GM21515 (cell line): ENCODE measurements around the gene RPRD2.

ENCODE experiments used
- ATAC-seq: cut with Tn5 transposase; IDR thresholded peaks from one replicate; pipeline ENCODE4 v1.9.1; 2021; ENCODE audit not compliant: unreplicated experiment

The RPRD2 gene

GRCh38 chr1:150469291-150469690 is 105.3 kb downstream of the RPRD2 start:
- no peak for ATAC-seq

DNA sequence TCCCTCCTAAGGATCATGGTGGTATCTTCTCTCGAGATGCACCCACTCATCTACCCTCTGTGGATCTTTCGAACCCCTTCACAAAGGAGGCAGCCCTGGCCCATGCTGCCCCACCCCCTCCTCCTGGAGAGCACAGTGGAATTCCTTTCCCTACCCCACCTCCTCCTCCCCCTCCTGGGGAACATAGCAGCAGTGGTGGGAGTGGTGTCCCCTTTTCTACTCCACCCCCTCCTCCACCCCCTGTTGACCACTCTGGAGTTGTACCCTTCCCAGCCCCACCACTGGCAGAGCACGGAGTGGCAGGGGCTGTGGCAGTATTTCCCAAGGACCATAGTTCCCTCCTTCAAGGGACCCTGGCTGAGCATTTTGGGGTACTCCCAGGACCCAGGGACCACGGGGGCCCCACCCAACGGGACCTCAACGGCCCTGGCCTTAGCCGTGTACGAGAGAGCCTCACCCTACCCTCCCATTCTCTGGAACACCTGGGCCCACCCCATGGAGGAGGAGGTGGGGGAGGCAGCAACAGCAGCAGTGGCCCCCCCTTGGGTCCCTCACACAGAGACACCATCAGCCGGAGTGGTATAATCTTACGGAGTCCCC is 108.8 kb downstream of the RPRD2 start:
- ATAC-seq = no peak

GRCh38 chr1:150473659-150474058 is 109.7 kb downstream of the RPRD2 start:
- no peak for ATAC-seq

DNA sequence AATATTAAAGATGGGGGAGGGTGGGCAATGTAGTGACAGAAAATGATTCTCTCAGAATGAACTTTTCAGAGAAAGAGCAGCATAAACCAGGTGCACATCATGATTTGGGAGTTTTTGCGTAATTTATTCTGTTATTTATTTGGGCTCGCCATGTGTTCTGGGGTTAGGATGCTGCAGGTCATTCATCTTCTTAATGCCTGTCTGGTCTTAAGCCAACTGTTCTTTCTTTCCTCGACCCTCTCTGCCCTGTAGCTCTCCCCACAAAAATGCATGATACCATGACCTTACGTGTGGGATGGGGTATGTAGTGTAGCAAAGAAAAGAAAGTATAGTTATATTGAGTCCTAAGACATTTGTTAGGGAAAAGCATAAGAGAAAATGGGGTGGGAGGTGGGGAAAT is 110.9 kb downstream of the RPRD2 start:
- ATAC-seq = no peak

DNA sequence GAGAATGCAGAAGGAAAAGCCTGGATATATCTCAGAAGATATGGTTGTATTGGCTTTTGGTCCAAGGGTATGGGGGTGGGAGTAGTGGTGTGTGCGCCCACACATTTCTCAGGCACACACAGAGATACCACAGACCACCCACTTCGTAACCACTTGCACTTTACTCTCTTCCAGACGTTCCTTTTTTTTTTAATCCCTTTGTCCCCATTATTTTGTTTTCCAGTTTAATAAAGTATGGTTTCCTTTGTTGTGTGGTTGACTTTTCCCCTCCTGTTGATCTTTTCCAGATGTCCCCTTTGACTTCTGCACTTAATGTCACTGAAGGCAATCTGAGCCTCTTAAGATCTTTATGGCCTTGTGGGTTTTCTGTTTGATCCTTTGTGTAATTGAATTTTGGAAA is 112.8 kb downstream of the RPRD2 start:
- no peak for ATAC-seq

DNA sequence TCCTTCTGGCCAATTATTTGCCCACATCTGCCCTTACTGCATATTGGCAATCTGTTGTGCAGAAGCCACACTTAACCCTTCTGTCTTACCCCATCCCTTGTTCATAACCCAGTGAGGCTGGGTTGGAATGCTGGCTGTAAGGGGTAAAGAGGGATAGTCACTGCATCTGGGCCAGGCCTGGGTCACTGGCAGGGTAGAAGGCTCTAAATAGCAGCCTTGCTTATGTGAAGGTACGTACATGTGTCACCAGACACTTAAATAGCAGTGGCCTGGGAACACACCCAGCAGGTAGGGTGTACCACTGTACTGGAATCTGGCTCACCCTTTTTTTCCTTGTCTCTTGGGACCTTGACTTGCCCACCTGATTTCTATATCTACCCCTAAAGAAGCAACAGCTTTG is 113.4 kb downstream of the RPRD2 start:
- no peak for ATAC-seq

GRCh38 chr1:150477733-150478132 is 113.8 kb downstream of the RPRD2 start:
- ATAC-seq = no peak

DNA sequence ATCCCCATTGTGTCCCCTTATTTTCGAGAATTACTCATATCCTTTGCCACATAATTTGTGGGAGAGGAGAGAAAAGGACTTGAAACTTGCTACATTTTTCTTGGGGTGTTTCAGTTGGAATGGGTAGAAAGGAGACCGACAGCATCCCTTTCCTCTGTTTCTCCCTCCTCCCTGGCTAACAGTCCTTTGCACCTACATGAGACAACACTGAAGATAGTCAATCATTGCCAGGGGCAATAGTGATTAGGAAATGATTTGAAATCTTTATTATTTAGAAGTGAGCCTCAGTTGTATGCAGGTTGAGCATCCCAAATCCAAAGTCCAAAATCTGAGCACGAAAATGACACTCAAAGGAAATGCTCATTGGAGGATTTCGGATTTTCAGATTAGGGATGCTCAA is 115.4 kb downstream of the RPRD2 start:
- ATAC-seq = no peak

DNA sequence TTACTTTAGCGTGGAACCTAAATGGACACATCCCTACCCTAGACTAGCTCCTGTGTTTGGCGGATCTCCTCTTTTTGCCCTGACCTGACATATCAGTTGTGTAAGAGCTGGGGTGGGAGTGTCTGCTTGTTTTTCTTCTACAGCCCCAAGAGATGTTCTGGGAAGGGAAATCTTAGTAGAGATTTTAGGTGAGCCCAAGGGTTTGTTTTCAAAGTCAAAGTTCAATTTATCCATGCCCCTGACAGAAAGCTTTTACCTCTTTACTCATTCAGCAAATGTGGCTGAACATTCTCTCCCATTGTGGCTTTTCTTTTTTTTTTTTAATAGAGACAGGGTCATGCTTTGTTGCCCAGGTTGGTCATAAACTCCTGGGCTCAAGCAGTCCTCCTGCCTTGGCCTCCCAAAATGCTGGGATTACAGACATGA is 116.0 kb downstream of the RPRD2 start:
- ATAC-seq = no peak

DNA sequence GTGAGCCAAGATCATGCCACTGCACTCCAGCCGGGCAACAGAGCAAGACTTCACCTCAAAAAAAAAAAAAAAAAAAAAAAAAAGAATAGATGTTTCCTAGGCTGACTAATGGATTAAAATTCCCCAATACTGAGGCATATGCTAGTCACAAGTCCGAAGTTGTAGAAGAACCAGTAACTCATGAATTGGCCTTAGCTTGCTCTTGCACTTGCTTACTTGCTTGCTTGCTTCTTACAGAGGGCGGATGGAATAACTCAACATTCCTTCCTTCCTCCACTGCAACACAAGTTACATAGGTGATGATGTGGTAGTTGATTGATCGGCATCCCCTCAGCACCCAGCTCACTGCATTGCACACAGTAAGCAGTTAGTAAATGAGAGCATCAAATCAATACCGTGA is 120.5 kb downstream of the RPRD2 start:
- no peak for ATAC-seq

- ATAC-seq = no peak
These were observed 120.9 kb downstream of the RPRD2 start for GRCh38 chr1:150484861-150485260.

- peak; percentile 98 for ATAC-seq
These were observed 123.2 kb downstream of the RPRD2 start, which contains the start of gene TARS2 for GRCh38 chr1:150486966-150487762. Gene TARS2 (plus strand): TSS chr1:150487419. CDS start chr1:150487451, 32 bp downstream.

DNA sequence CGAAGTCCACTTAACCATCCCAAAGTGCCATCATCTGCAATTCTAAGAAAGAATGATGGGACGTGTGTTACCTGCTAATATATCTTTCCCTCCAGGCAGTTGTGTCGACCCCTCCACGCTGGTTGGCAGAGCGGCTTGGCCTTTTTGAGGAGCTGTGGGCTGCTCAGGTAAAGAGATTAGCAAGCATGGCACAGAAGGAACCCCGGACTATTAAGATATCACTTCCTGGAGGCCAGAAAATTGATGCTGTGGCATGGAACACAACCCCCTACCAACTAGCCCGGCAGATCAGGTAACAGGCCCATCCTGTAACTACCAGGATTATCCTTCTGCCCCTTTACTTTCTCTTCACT is 123.8 kb downstream of the RPRD2 start:
- no peak for ATAC-seq

DNA sequence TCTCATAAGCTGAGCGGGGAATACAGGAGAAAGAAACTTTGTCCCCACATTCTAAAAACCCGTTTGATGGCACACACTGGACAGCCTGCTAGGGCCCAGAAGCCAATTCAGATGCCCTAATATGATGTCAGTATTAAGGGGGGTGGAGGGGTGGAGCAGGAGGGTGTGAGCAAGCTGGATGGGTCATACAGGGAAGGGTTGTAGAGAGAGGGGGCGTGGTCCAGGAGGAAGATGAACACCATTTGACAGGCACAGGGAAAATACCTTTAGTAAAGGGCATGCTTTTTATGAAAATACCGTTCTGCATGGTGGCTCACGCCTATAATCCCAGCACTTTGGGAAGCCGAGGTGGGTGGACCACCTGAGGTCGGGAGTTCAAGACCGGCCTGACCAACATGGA is 129.2 kb downstream of the RPRD2 start:
- ATAC-seq = no peak

- ATAC-seq = no peak
These were observed 134.4 kb downstream of the RPRD2 start for GRCh38 chr1:150498342-150498741.

GRCh38 chr1:150505431-150505830 is 141.5 kb downstream of the RPRD2 start:
- no peak for ATAC-seq

DNA sequence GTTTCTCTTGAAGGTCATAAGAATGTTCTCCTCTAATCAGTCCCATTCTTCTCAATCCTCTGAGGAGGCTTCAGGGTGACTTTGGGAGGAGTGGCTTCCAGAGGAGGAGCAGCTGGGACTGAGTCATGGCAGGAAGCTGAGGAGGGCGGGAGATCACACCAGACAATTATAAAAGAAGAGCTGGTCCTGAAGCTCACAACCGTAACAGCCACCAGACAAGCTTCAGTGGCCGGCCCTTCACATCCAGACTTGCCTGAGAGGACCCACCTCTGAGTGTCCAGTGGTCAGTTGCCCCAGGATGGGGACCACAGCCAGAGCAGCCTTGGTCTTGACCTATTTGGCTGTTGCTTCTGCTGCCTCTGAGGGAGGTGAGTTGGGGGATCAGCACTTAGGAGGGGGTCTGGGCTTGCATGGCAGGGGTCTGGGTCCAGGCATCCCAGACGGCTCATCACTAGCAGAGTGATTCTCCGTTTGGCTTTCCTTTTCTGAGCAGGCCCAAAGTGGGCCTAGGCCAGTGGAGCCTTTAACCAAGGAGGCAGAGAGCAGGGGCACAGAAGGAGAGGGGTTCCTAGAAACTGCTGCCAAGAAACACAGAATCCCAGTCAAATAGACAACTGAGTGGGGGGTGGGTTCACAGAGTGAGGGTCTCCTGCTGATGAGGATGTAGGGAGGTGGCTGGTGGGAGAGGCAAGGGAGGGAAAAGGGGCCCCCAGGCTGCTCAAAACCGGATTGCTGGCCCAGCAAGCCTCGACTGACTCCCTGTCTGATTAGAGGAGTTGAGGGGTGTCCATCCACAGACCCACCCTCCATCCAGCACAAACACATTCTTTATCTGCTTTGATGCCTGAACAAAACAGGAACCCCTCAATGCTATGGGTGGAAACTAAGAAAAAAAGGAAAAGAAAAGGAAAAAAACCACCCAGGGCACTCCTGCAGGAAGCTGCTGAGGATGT is 144.2 kb downstream of the RPRD2 start, which contains the start of gene ECM1:
Gene ECM1 (plus strand): TSS at position 198 of the 953 bp plus-strand sequence. CDS start 101 bp downstream, at position 299.
- ATAC-seq = no peak

DNA sequence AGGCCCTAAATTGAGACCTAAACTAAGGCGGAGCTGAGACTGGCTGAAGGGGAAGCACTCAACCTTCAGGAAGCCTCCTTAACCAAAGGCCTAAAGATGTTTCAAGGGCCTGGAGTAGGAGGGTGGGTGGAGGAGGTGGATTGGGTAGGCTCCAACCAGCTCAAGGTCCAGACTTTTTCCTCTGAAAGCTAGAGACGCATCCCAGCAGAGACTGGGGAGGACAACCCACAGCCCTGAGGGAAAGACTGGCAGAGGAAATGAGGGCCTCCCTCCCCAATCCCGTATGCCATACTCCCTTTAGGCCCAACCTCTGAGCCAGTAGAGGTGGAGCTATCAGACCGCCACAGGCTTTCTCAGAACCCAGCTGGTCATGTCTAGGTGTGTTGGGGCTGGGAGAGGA is 145.0 kb downstream of the RPRD2 start:
- no peak for ATAC-seq

- no peak for ATAC-seq
These were observed 147.6 kb downstream of the RPRD2 start for GRCh38 chr1:150511551-150511950.

DNA sequence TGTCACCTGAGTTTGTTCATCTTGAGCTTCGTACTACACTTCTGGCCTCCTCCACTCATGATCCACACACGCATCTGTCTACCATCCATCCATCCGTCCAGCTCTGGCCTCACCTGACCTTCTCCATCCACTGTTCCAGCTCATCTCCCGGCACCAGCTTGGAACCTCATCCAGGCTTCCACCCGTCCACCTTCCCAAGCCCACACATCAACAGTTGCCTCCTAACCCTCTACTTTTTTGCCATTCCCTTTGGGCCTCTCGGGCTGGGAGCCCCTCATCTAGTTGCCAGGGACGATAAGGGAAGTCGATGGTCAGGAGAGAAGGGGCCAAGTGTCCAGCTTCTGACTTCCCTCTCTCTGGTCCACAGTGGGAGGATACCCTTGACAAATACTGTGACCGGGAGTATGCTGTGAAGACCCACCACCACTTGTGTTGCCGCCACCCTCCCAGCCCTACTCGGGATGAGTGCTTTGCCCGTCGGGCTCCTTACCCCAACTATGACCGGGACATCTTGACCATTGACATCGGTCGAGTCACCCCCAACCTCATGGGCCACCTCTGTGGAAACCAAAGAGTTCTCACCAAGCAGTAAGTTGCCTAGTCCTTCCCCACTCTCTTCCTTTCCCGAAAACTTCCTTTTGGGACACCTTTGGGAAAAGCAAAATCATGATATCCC is 148.2 kb downstream of the RPRD2 start:
- no peak for ATAC-seq

DNA sequence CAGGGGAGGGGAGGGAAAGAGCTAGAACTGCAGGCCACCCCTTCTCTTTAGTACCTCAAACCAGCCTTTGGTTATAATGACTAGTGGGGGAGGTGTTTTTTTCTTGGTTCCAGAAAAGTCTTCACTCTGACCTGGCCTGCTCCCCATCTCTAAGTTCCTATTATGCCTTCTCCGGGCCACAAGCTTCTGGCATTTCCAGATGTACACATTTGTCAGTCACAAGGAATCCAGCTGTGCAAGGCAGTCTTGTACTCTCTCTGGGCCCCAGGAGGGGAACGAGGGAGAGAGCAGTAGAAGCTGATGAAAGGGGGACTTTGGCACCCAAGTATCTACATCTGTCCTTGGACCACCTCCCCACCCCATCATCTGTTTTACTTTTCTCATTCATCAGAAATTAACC is 148.9 kb downstream of the RPRD2 start:
- no peak for ATAC-seq
